Right lobe of liver (tissue), 4 donors: ENCODE measurements around the gene SHC3.

Source experiments
- POLR2A ChIP-seq: fragments of 450-650 bp; IDR thresholded peaks from one replicate; pipeline ENCODE4 v1.6.1; 2017; ENCODE audit warnings: antibody characterized with exemption, mild to moderate bottlenecking
- TF ChIP-seq, protein P1 (sequence below), 4 donors: fragments of 200-600 bp in 3 of 4; fragments of 450-650 bp in 1 of 4; IDR thresholded peaks; one replicate each; pipeline versions ENCODE4 v1.5.1 to v1.8.0; 2016 to 2022; ENCODE audit warnings: antibody characterized with exemption in 4 of 4, mild to moderate bottlenecking in 2 of 4
- donor health status: DM: no; HTN: no; CAD: no.
- donor health status: DM: no; HTN: no; CAD: no.
- donor health status: DM: no; HTN: yes; CAD: no.

GRCh38 chr9:89078860-89079259 is 99.8 kb downstream of the SHC3 start:
- no peak for TF ChIP-seq POLR2A
- TF ChIP-seq, protein P1, sequence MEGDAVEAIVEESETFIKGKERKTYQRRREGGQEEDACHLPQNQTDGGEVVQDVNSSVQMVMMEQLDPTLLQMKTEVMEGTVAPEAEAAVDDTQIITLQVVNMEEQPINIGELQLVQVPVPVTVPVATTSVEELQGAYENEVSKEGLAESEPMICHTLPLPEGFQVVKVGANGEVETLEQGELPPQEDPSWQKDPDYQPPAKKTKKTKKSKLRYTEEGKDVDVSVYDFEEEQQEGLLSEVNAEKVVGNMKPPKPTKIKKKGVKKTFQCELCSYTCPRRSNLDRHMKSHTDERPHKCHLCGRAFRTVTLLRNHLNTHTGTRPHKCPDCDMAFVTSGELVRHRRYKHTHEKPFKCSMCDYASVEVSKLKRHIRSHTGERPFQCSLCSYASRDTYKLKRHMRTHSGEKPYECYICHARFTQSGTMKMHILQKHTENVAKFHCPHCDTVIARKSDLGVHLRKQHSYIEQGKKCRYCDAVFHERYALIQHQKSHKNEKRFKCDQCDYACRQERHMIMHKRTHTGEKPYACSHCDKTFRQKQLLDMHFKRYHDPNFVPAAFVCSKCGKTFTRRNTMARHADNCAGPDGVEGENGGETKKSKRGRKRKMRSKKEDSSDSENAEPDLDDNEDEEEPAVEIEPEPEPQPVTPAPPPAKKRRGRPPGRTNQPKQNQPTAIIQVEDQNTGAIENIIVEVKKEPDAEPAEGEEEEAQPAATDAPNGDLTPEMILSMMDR (IDR thresholded peaks at IDR 0.05) = no peak
